K562 (cell line): ENCODE data around the gene KCTD12. TPM values are rescaled to one million over a fixed set of nuclear protein-coding genes. Genes with fewer than 3 reads are reported as not detected.

Source experiments
- ATAC-seq: fragments of 200-7000 bp; cut with Tn5 transposase; 3 replicates; pipeline ENCODE4 v1.9.1; 2020; ENCODE audit warnings: moderate library complexity
- BruUV-seq: library from RNA; stranded (reverse); fragments of 400-500 nt; replicated peaks from 2 replicates; lab custom pipeline; 2021; lab: Mats Ljungman, UMichigan
- CTCF ChIA-PET: fragments of 300-600 bp; formaldehyde crosslinking; extraction: SDS; loops from one replicate; lab custom pipeline; 2021; ENCODE audit warnings: low intra/inter-chr PET ratio; lab: Yijun Ruan, JAX
- POLR2A ChIA-PET: fragments of 300-600, 350-650 bp; sonication (Branson Sonifier 250); formaldehyde crosslinking; extraction: SDS; loops from one replicate; lab custom pipeline; 2021; ENCODE audit warnings: antibody characterized with exemption, inconsistent platforms; lab: Yijun Ruan, JAX
- DNase-seq, 4 experiments: peaks; one replicate each; pipeline versions ENCODE4 v3.0.0 to v3.0.0-alpha.2; 2011 to 2018; ENCODE audit warnings: low spot score in 3 of 4, mixed read lengths in 3 of 4; ENCODE audit errors: extremely low read depth in 1 of 4
- FAIRE-seq: peaks from 2 replicates; lab custom pipeline; 2011; peaks lifted over from hg19 to GRCh38; lab: Jason Lieb, UNC
- H2AFZ ChIP-seq: 2 replicates; pipeline ENCODE4 v1.6.0; 2011; ENCODE audit warnings: low read depth, low read length, control low read depth, inconsistent platforms
- H3K27ac ChIP-seq: fragments of 200-600 bp; 3 replicates; pipeline ENCODE4 v1.8.0; 2011; ENCODE audit warnings: low read depth, mild to moderate bottlenecking, control low read depth, inconsistent platforms, low read length, moderate library complexity, mixed read lengths; ENCODE audit errors: extremely low read depth
- H3K27me3 ChIP-seq, 2 experiments: fragments of 300-600 bp in 1 of 2; 2 replicates in 1 of 2; 3 replicates in 1 of 2; pipeline versions ENCODE4 v1.6.0 to v1.8.0; 2011; ENCODE audit warnings: inconsistent platforms in 2 of 2, low read length in 2 of 2, mild to moderate bottlenecking in 1 of 2, mixed read lengths in 1 of 2, moderate library complexity in 1 of 2; ENCODE audit not compliant: control insufficient read depth in 2 of 2, insufficient read depth in 2 of 2
- H3K36me3 ChIP-seq: fragments of 300-600 bp; 3 replicates; pipeline ENCODE4 v1.8.0; 2011; ENCODE audit warnings: mild to moderate bottlenecking, low read length, inconsistent platforms; ENCODE audit not compliant: control insufficient read depth, insufficient read depth
- H3K4me1 ChIP-seq, 2 experiments: fragments of 200-600 bp in 1 of 2; replicated peaks in 1 of 2; 2 replicates in 1 of 2; 3 replicates in 1 of 2; pipeline versions ENCODE4 v1.5.1 to v1.8.0; 2011; ENCODE audit warnings: inconsistent platforms in 2 of 2, low read length in 2 of 2, mild to moderate bottlenecking in 1 of 2, mixed read lengths in 1 of 2, moderate library complexity in 1 of 2; ENCODE audit not compliant: control insufficient read depth in 2 of 2, insufficient read depth in 2 of 2
- H3K4me2 ChIP-seq: 2 replicates; pipeline ENCODE4 v1.6.1; 2011; ENCODE audit warnings: low read length, control low read depth, inconsistent platforms, mixed read lengths; ENCODE audit not compliant: insufficient read depth
- H3K4me3 ChIP-seq: fragments of 200-600 bp; sonication (generic), shearing (Covaris generic); 2 replicates; pipeline ENCODE4 v1.5.1; 2016; ENCODE audit warnings: control low read depth, inconsistent platforms
- H3K79me2 ChIP-seq: fragments of 200-600 bp; 3 replicates; pipeline ENCODE4 v1.8.0; 2011; ENCODE audit warnings: low read length, inconsistent platforms; ENCODE audit not compliant: control insufficient read depth, insufficient read depth
- H3K9ac ChIP-seq, 2 experiments: 2 replicates each; pipeline versions ENCODE4 v1.6.0 to v1.6.1; 2011; ENCODE audit warnings: low read depth in 2 of 2, low read length in 2 of 2, control low read depth in 1 of 2, inconsistent platforms in 1 of 2, mild to moderate bottlenecking in 1 of 2, mixed read lengths in 1 of 2; ENCODE audit not compliant: insufficient read depth in 1 of 2
- H3K9me1 ChIP-seq: one replicate; pipeline ENCODE4 v1.6.0; 2011; ENCODE audit warnings: inconsistent platforms, mild to moderate bottlenecking, low read length, moderate library complexity; ENCODE audit not compliant: control insufficient read depth, insufficient read depth
- H3K9me3 ChIP-seq: replicated peaks from 2 replicates; pipeline ENCODE4 v1.5.1; 2011; ENCODE audit warnings: low read depth, low read length, inconsistent platforms; ENCODE audit not compliant: control insufficient read depth, insufficient read depth
- H4K20me1 ChIP-seq: replicated peaks from 2 replicates; pipeline ENCODE4 v1.6.1; 2011; ENCODE audit warnings: low read length, inconsistent platforms, mixed read lengths; ENCODE audit not compliant: control insufficient read depth, insufficient read depth
- CHD4 ChIP-seq: fragments of 200-600 bp; sonication (generic); IDR thresholded peaks from 3 replicates; pipeline ENCODE4 v1.6.1; 2012; ENCODE audit warnings: low read depth, mild to moderate bottlenecking, mixed read lengths, low read length, inconsistent platforms; ENCODE audit not compliant: insufficient read depth, insufficient replicate concordance, poor library complexity, severe bottlenecking
- ELF4 ChIP-seq: fragments of 450-650 bp; formaldehyde crosslinking; IDR thresholded peaks from 2 replicates; pipeline ENCODE4 v1.4.0; 2022; ENCODE audit warnings: missing genetic modification characterization
- FOXJ3 ChIP-seq: sonication (generic); formaldehyde crosslinking; IDR thresholded peaks from 2 replicates; pipeline ENCODE4 v1.4.0; 2020; ENCODE audit warnings: mild to moderate bottlenecking, missing genetic modification reagents
- FOXP1 ChIP-seq: sonication (generic); formaldehyde crosslinking; IDR thresholded peaks from 2 replicates; pipeline ENCODE4 v1.8.0; 2022; ENCODE audit warnings: mild to moderate bottlenecking, missing genetic modification reagents
- HOXB6 ChIP-seq: fragments of 250-450 bp; sonication (Bioruptor Pico); IDR thresholded peaks from 2 replicates; pipeline ENCODE4 v1.5.1; 2022; ENCODE audit warnings: mild to moderate bottlenecking, borderline replicate concordance
- MAFG ChIP-seq: fragments of 450-650 bp; conservative IDR thresholded peaks from 2 replicates; pipeline ENCODE4 v1.6.1; 2016; ENCODE audit warnings: missing genetic modification characterization, missing compliant biosample characterization
- NFE2 ChIP-seq: IDR thresholded peaks from 2 replicates; pipeline ENCODE4 v1.6.1; 2014; ENCODE audit warnings: antibody characterized with exemption, low read depth
- NFIC ChIP-seq: fragments of 450-650 bp; IDR thresholded peaks from 2 replicates; pipeline ENCODE4 v1.6.1; 2017; ENCODE audit warnings: mild to moderate bottlenecking, inconsistent platforms
- NFIX ChIP-seq: fragments of 250-450 bp; sonication (Bioruptor Pico); IDR thresholded peaks from 2 replicates; pipeline ENCODE4 v1.4.0; 2020; ENCODE audit warnings: low read depth, mild to moderate bottlenecking, moderate library complexity
- PREB ChIP-seq: sonication (generic); formaldehyde crosslinking; IDR thresholded peaks from 2 replicates; pipeline ENCODE4 v1.8.1; 2023; ENCODE audit warnings: mild to moderate bottlenecking, missing genetic modification reagents
- TRIM25 ChIP-seq: fragments of 450-650 bp; IDR thresholded peaks from 2 replicates; pipeline ENCODE4 v1.7.0; 2016; ENCODE audit warnings: borderline replicate concordance
- ZNF592 ChIP-seq: fragments of 450-650 bp; IDR thresholded peaks from 2 replicates; pipeline ENCODE4 v1.6.1; 2017; ENCODE audit warnings: antibody characterized with exemption, mild to moderate bottlenecking
- ZNF77 ChIP-seq: fragments of 250-450 bp; sonication (Bioruptor Pico); IDR thresholded peaks from 2 replicates; pipeline ENCODE4 v1.5.0; 2020
- WGBS: fragments of 100-300 bp; shearing (Covaris generic); methylation state at CpG from one replicate; pipeline ENCODE4 v1.1.6; 2016; ENCODE audit warnings: low coverage, mixed read lengths; ENCODE audit not compliant: insufficient coverage; ENCODE audit errors: missing lambda C conversion rate; 5-methylcytosine and 5-hydroxymethylcytosine counted together
- in situ Hi-C: fragments of 300-500 bp; cut with MboI; formaldehyde crosslinking; loops from 4 replicates; pipeline ENCODE4 v1.15.0; 2018; ENCODE audit warnings: inconsistent platforms, mixed read lengths
- intact Hi-C: fragments of 100-400 bp; cut with micrococcal nuclease; formaldehyde crosslinking; loops from 2 replicates; pipeline ENCODE4 v1.14.2; 2022
- polyA plus RNA-seq, 8 experiments: library from polyadenylated mRNA; depleted of rRNA in 4 of 8; stranded (reverse) in 5 of 8; unstranded in 3 of 8; fragments of >200 nt; fragmentation: Nextera tagmentation in 2 of 8; fragmentation: Illumina TruSeq in 1 of 8; extraction: Ambion mirVana in 2 of 8; extraction: Trizol in 1 of 8; gene quantifications; 2 replicates each; pipeline versions ENCODE4 v1.2.1 to v1.2.3, GENCODE V29; 2011 to 2014; ENCODE audit warnings: inconsistent platforms in 1 of 8, missing spikeins in 1 of 8
- total RNA-seq, 7 experiments: library from RNA; depleted of rRNA in 6 of 7; stranded (reverse); fragments of >200 nt in 6 of 7; fragmentation: Illumina TruSeq in 2 of 7; extraction: Trizol in 2 of 7; gene quantifications; 2 replicates each; pipeline versions ENCODE4 v1.2.1 to v1.2.3, GENCODE V29; 2011 to 2021; ENCODE audit warnings: low replicate concordance in 1 of 7

Gene KCTD12
- total and polyA plus RNA-seq, 9 of the 15 experiments (the other 6 are each of a cell fraction or from before 2014, with no cell fraction given): 0.14 to 0.93 (median 0.32) TPM

- TF ChIP-seq ZNF592: no peak
- no peak for TF ChIP-seq ZNF77 (CRISPR knock-in tag)
- no peak for TF ChIP-seq FOXP1
- TF ChIP-seq, all 486 proteins: peak for 0
Measured at GRCh38 chr13:76848596-76848995, 37.6 kb downstream of the KCTD12 start (continued).

- DNase-seq (no peak), FAIRE-seq (no peak), ATAC-seq (no peak)
- no peak overlapping the region for H3K27ac ChIP-seq
- ChIA-PET CTCF (no interaction called here), POLR2A (no interaction called here)
- H3K27me3 ChIP-seq: no peaks in the 10 kb centered on the region
- in situ Hi-C loops: no loop called here
- no peaks in the 10 kb centered on the region for H3K79me2 ChIP-seq
- H3K9ac ChIP-seq: no peak overlapping the region
- no peaks in the 10 kb centered on the region for H3K9me3 ChIP-seq
- BruUV-seq: no TSS peak
- H3K4me3 ChIP-seq: no peak overlapping the region
- no peaks in the 10 kb centered on the region for H3K9me1 ChIP-seq
- intact Hi-C loops: no loop called here
- no peaks in the 10 kb centered on the region for H3K4me1 ChIP-seq
- H2AFZ ChIP-seq: no peak overlapping the region
- H4K20me1 ChIP-seq: no peaks in the 10 kb centered on the region
- 0% methylated on average over 4 of the region's 4 CpGs for WGBS
- no peaks in the 10 kb centered on the region for H3K36me3 ChIP-seq
- no peak overlapping the region for H3K4me2 ChIP-seq
- TF ChIP-seq MAFG (tag) (peak; percentile 41), FOXJ3 (CRISPR knock-in tag) (no peak), NFE2 (0 out of 2 replicates have a peak, but pooled peaks have one; percentile 15), ELF4 (CRISPR knock-in tag) (no peak), HOXB6 (CRISPR knock-in tag) (no peak), TRIM25 (no peak), NFIX (CRISPR knock-in tag) (no peak), PREB (no peak), CHD4 (no peak), NFIC (no peak)
Measured at GRCh38 chr13:76846363-76846762, 39.8 kb downstream of the KCTD12 start.
